NT2/D1 (cell line): Measurements from ENCODE around the gene LAGE3.

Source experiments
- DNase-seq: peaks from one replicate; pipeline ENCODE4 v3.0.0-alpha.2; 2011; ENCODE audit warnings: low read depth, low spot score
- H3K27me3 ChIP-seq: 2 replicates; pipeline ENCODE4 v1.6.0; 2011; ENCODE audit warnings: mild to moderate bottlenecking; ENCODE audit not compliant: insufficient read length, insufficient read depth
- H3K36me3 ChIP-seq: 2 replicates; pipeline ENCODE4 v1.6.1; 2011; ENCODE audit warnings: mild to moderate bottlenecking, low read length, mixed read lengths; ENCODE audit not compliant: insufficient read depth, insufficient read length
- H3K4me1 ChIP-seq: 2 replicates; pipeline ENCODE4 v1.5.1; 2011; ENCODE audit not compliant: insufficient read depth, insufficient read length
- H3K4me3 ChIP-seq: 2 replicates; pipeline ENCODE4 v1.5.1; 2011; ENCODE audit warnings: low read depth; ENCODE audit not compliant: insufficient read length
- H3K9ac ChIP-seq: 2 replicates; pipeline ENCODE4 v1.6.0; 2011; ENCODE audit warnings: low read depth; ENCODE audit not compliant: insufficient read length
- H3K9me3 ChIP-seq: 2 replicates; pipeline ENCODE4 v1.5.1; 2011; ENCODE audit warnings: mild to moderate bottlenecking, low read length; ENCODE audit not compliant: insufficient read depth
- SUZ12 ChIP-seq: IDR thresholded peaks from 2 replicates; pipeline ENCODE4 v1.6.1; 2011; ENCODE audit not compliant: insufficient read length, insufficient read depth; ENCODE audit errors: extremely low read depth
- YY1 ChIP-seq: IDR thresholded peaks from 2 replicates; pipeline ENCODE4 v1.6.1; 2011; ENCODE audit not compliant: insufficient read length, insufficient read depth
- ZNF274 ChIP-seq: IDR thresholded peaks from 2 replicates; pipeline ENCODE4 v1.6.1; 2011; ENCODE audit warnings: mild to moderate bottlenecking, low read depth, low read length

LAGE3 gene

GRCh38 chrX:154486396-154487207 is 7.5 kb upstream of the LAGE3 start, which contains the start of gene UBL4A:
TSS of gene UBL4A (minus strand) at chrX:154486615. CDS start at chrX:154486584, 31 bp downstream.
- TF ChIP-seq ZNF274 (no peak), SUZ12 (no peak), YY1 (no peak)
- Histone ChIP-seq H3K4me1 (no peaks in the 10 kb centered on the region), H3K9me3 (no peaks in the 10 kb centered on the region), H3K4me3 (peak within 1 kb of the TSS; percentile 46), H3K36me3 (peaks cover 29% of the 10 kb centered on the region), H3K27me3 (no peaks in the 10 kb centered on the region), H3K9ac (peak within 1 kb of the TSS; percentile 70)
- no peak for DNase-seq

- Histone ChIP-seq H3K27me3 (no peaks in the 10 kb centered on the region), H3K9ac (peak overlapping the region; percentile 70), H3K4me3 (peak overlapping the region; percentile 46), H3K9me3 (no peaks in the 10 kb centered on the region), H3K36me3 (peaks cover 29% of the 10 kb centered on the region), H3K4me1 (no peaks in the 10 kb centered on the region)
- no peak for TF ChIP-seq YY1
- TF ChIP-seq SUZ12, result no peak
- DNase-seq, result no peak
These were observed 6.9 kb upstream of the LAGE3 start for GRCh38 chrX:154486052-154486395.

DNA sequence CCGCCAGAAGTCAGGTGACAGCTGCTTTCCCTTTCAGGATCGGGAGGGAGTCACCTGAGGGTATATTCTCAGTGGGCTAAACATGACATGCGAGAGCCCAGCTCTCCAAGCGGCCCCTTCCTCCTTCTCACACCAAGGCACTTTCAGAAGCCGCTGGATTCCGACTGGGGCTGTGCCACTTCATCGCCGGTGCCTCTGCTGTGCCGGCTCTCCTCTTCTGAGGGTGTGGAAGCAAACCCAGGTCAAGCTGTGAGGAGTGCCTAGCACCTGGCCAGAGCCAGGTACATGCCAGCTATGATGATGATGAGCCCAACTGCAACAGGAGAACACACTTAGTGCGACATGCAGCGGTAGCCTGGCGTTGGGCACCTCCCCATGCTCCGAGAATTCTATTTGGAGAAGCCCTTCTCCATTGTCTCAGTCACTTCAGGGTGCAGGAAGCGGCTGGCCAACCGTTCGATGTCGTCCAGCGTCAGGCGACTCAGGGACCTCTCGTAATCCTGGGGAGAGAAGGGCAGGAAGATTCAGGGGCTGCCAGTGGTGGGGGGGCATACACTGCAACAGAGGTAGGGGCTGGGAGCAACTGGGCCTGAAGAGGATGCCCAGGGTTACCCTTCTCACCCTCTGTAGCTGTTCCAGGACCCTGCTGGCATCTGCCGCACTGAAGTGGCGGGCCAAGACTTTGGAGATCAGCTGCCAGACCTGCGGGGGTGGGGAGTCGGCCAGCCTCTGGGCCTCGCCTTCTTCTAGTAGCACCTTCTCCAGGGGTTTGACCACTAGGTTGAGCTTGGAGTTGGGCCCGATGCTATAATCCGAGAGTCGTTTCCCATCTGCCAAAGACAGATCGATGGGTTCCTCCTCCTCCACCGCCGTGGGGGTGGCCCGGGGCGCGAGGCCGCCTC is 6.3 kb upstream of the LAGE3 start:
- Histone ChIP-seq H3K27me3 (no peaks in the 10 kb centered on the region), H3K36me3 (peaks cover 29% of the 10 kb centered on the region), H3K4me1 (no peaks in the 10 kb centered on the region), H3K9me3 (no peaks in the 10 kb centered on the region), H3K4me3 (peak overlapping the region; percentile 46), H3K9ac (peak overlapping the region; percentile 70)
- TF ChIP-seq ZNF274 (no peak), SUZ12 (no peak), YY1 (no peak)
- no peak for DNase-seq

GRCh38 chrX:154484255-154485149 is 5.4 kb upstream of the LAGE3 start:
- Histone ChIP-seq H3K9me3 (no peaks in the 10 kb centered on the region), H3K9ac (no peak overlapping the region), H3K4me1 (no peaks in the 10 kb centered on the region), H3K27me3 (no peaks in the 10 kb centered on the region), H3K4me3 (no peak overlapping the region), H3K36me3 (peaks cover 29% of the 10 kb centered on the region)
- TF ChIP-seq SUZ12, result no peak
- DNase-seq, result no peak

DNA sequence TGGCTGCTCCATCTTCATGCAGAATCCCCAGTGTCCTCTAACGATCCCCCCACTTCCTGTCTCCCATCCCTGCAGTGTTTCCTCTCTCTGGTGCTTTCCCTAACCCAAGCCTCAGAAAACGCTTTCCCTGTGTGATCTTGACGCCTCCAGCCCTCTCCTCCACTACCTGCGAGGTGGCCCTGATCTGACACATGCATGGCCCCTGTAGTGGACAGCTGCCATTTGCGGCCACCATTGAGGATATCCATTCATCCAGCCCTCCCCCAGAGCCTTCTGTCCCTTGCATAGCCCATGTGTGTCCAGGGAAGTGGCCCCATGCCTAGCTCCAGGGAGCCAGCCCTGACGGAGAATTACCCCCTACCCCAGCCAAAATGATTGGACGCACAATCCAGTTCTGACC is 4.2 kb upstream of the LAGE3 start:
- Histone ChIP-seq H3K9ac (no peak overlapping the region), H3K27me3 (no peaks in the 10 kb centered on the region), H3K4me3 (no peak overlapping the region), H3K4me1 (no peaks in the 10 kb centered on the region), H3K9me3 (no peaks in the 10 kb centered on the region), H3K36me3 (peaks cover 26% of the 10 kb centered on the region)
- TF ChIP-seq YY1, result no peak
- TF ChIP-seq ZNF274, result no peak
- TF ChIP-seq SUZ12, result no peak
- no peak for DNase-seq

DNA sequence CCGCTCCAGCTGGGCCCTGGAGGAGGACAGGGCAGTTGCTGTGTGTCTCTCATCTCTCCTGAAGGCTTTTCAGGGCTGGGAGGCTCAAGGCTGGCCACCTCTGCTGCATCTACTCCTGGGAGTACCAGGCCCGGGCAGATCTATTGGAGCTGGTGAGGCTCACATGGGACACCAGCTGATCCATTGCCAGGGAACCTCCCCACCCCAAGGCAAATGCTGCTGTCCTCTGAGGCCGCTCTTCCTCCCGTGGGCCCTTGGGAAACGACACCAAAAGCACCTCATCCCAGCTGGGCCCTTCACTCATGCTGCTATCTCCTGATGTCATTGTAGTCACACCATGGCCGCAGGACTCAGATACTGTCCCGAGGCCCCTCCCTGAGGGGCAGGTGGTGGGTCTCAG is 3.7 kb upstream of the LAGE3 start:
- Histone ChIP-seq H3K9ac (no peak overlapping the region), H3K36me3 (peaks cover 25% of the 10 kb centered on the region), H3K4me3 (no peak overlapping the region), H3K27me3 (no peaks in the 10 kb centered on the region), H3K4me1 (no peaks in the 10 kb centered on the region), H3K9me3 (no peaks in the 10 kb centered on the region)
- no peak for DNase-seq
- no peak for TF ChIP-seq SUZ12
- TF ChIP-seq ZNF274, result no peak
- TF ChIP-seq YY1, result no peak
